ENCODE data around the gene CYB561.

The CYB561 gene

GRCh38 chr17:63452962-63453551 is 7.0 kb upstream of the CYB561 start:
- TF ChIP-seq TAF1 (IDR thresholded peaks at IDR 0.05; ENCODE audit: low read depth, low read length): no peak
- no peak for TF ChIP-seq SPI1 (IDR thresholded peaks at IDR 0.05; ENCODE audit: low read depth, low read length)
- no peak for DNase-seq (ENCODE audit: insufficient read length, low spot score)
- no peak for FAIRE-seq

- no peak for TF ChIP-seq POLR2A (IDR thresholded peaks at IDR 0.05; ENCODE audit: low read depth, low read length)
- TF ChIP-seq PAX5 (IDR thresholded peaks at IDR 0.05; ENCODE audit: insufficient read depth, low read length, severe bottlenecking): no peak
- TF ChIP-seq POU2F2 (IDR thresholded peaks at IDR 0.05; ENCODE audit: low read depth, low read length): no peak
- TF ChIP-seq TAF1 (IDR thresholded peaks at IDR 0.05; ENCODE audit: low read depth, low read length): no peak
- TF ChIP-seq POLR2AphosphoS5 (IDR thresholded peaks at IDR 0.05; ENCODE audit: low read depth, low read length): no peak
- no peak for TF ChIP-seq SPI1 (IDR thresholded peaks at IDR 0.05; ENCODE audit: low read depth, low read length)
- FAIRE-seq (no peak), DNase-seq (ENCODE audit: insufficient read length, low spot score) (no peak)
These were observed 6.2 kb upstream of the CYB561 start for GRCh38 chr17:63452046-63452961.

- FAIRE-seq: no peak
- TF ChIP-seq SPI1 (IDR thresholded peaks at IDR 0.05; ENCODE audit: low read depth, low read length) (no peak), POLR2A (IDR thresholded peaks at IDR 0.05; ENCODE audit: low read depth, low read length) (no peak), POLR2AphosphoS5 (IDR thresholded peaks at IDR 0.05; ENCODE audit: low read depth, low read length) (no peak), POU2F2 (IDR thresholded peaks at IDR 0.05; ENCODE audit: low read depth, low read length) (no peak), TAF1 (IDR thresholded peaks at IDR 0.05; ENCODE audit: low read depth, low read length) (no peak), PAX5 (IDR thresholded peaks at IDR 0.05; ENCODE audit: insufficient read depth, low read length, severe bottlenecking) (no peak)
- DNase-seq (ENCODE audit: insufficient read length, low spot score): no peak
These were observed 5.0 kb upstream of the CYB561 start for GRCh38 chr17:63451150-63451549.

GRCh38 chr17:63450551-63450950 is 4.4 kb upstream of the CYB561 start:
- FAIRE-seq (no peak), DNase-seq (ENCODE audit: insufficient read length, low spot score) (no peak)
- TF ChIP-seq TAF1 (IDR thresholded peaks at IDR 0.05; ENCODE audit: low read depth, low read length) (no peak), PAX5 (IDR thresholded peaks at IDR 0.05; ENCODE audit: insufficient read depth, low read length, severe bottlenecking) (no peak), SPI1 (IDR thresholded peaks at IDR 0.05; ENCODE audit: low read depth, low read length) (no peak), POU2F2 (IDR thresholded peaks at IDR 0.05; ENCODE audit: low read depth, low read length) (no peak)

GRCh38 chr17:63448655-63449054 is 2.5 kb upstream of the CYB561 start:
- TF ChIP-seq POLR2AphosphoS5 (IDR thresholded peaks at IDR 0.05; ENCODE audit: low read depth, low read length) (no peak), TAF1 (IDR thresholded peaks at IDR 0.05; ENCODE audit: low read depth, low read length) (no peak), PAX5 (IDR thresholded peaks at IDR 0.05; ENCODE audit: insufficient read depth, low read length, severe bottlenecking) (no peak), SPI1 (IDR thresholded peaks at IDR 0.05; ENCODE audit: low read depth, low read length) (no peak), POU2F2 (IDR thresholded peaks at IDR 0.05; ENCODE audit: low read depth, low read length) (no peak), POLR2A (IDR thresholded peaks at IDR 0.05; ENCODE audit: low read depth, low read length) (no peak)
- FAIRE-seq (no peak), DNase-seq (ENCODE audit: insufficient read length, low spot score) (no peak)

- FAIRE-seq: no peak
- no peak for DNase-seq (ENCODE audit: insufficient read length, low spot score)
These were observed 1.4 kb upstream of the CYB561 start for GRCh38 chr17:63447471-63448009.

GRCh38 chr17:63446753-63447470 is 806 bp upstream of the CYB561 start:
- DNase-seq (ENCODE audit: insufficient read length, low spot score) (peak; percentile 65), FAIRE-seq (peak; percentile 80)
- TF ChIP-seq TAF1 (IDR thresholded peaks at IDR 0.05; ENCODE audit: low read depth, low read length) (no peak), SPI1 (IDR thresholded peaks at IDR 0.05; ENCODE audit: low read depth, low read length) (no peak), PAX5 (IDR thresholded peaks at IDR 0.05; ENCODE audit: insufficient read depth, low read length, severe bottlenecking) (no peak), POLR2AphosphoS5 (IDR thresholded peaks at IDR 0.05; ENCODE audit: low read depth, low read length) (no peak; the same call in 1 of the 2 replicates), POLR2A (IDR thresholded peaks at IDR 0.05; ENCODE audit: low read depth, low read length) (no peak), POU2F2 (IDR thresholded peaks at IDR 0.05; ENCODE audit: low read depth, low read length) (no peak)

More at GRCh38 chr17:63447471-63448009, 1.4 kb upstream of the CYB561 start:
- TF ChIP-seq POU2F2 (IDR thresholded peaks at IDR 0.05; ENCODE audit: low read depth, low read length) (no peak), PAX5 (IDR thresholded peaks at IDR 0.05; ENCODE audit: insufficient read depth, low read length, severe bottlenecking) (no peak), TAF1 (IDR thresholded peaks at IDR 0.05; ENCODE audit: low read depth, low read length) (no peak), POLR2A (IDR thresholded peaks at IDR 0.05; ENCODE audit: low read depth, low read length) (no peak), SPI1 (IDR thresholded peaks at IDR 0.05; ENCODE audit: low read depth, low read length) (no peak), POLR2AphosphoS5 (IDR thresholded peaks at IDR 0.05; ENCODE audit: low read depth, low read length) (no peak)

GRCh38 chr17:63445571-63445953 is 544 bp downstream of the CYB561 start:
- no peak for TF ChIP-seq POLR2A (IDR thresholded peaks at IDR 0.05; ENCODE audit: low read depth, low read length)
- no peak for TF ChIP-seq POLR2AphosphoS5 (IDR thresholded peaks at IDR 0.05; ENCODE audit: low read depth, low read length)
- no peak for TF ChIP-seq TAF1 (IDR thresholded peaks at IDR 0.05; ENCODE audit: low read depth, low read length)
- TF ChIP-seq SPI1 (IDR thresholded peaks at IDR 0.05; ENCODE audit: low read depth, low read length): no peak
- TF ChIP-seq POU2F2 (IDR thresholded peaks at IDR 0.05; ENCODE audit: low read depth, low read length): no peak
- no peak for TF ChIP-seq PAX5 (IDR thresholded peaks at IDR 0.05; ENCODE audit: insufficient read depth, low read length, severe bottlenecking)
- peak; percentile 47 for DNase-seq (ENCODE audit: insufficient read length, low spot score)
- peak; percentile 35 for FAIRE-seq

GRCh38 chr17:63445065-63445464 is 1.0 kb downstream of the CYB561 start:
- no peak for DNase-seq (ENCODE audit: insufficient read length, low spot score)
- TF ChIP-seq POU2F2 (IDR thresholded peaks at IDR 0.05; ENCODE audit: low read depth, low read length): no peak
- TF ChIP-seq PAX5 (IDR thresholded peaks at IDR 0.05; ENCODE audit: insufficient read depth, low read length, severe bottlenecking): no peak
- TF ChIP-seq POLR2A (IDR thresholded peaks at IDR 0.05; ENCODE audit: low read depth, low read length): no peak
- no peak for TF ChIP-seq SPI1 (IDR thresholded peaks at IDR 0.05; ENCODE audit: low read depth, low read length)
- no peak for TF ChIP-seq TAF1 (IDR thresholded peaks at IDR 0.05; ENCODE audit: low read depth, low read length)
- TF ChIP-seq POLR2AphosphoS5 (IDR thresholded peaks at IDR 0.05; ENCODE audit: low read depth, low read length): no peak
- FAIRE-seq: no peak
